Ishikawa (cell line): ENCODE results near the gene ICA1.

Source experiments
- CEBPB ChIP-seq: IDR thresholded peaks from 2 replicates; pipeline ENCODE4 v1.6.1; 2012
- CREB1 ChIP-seq: IDR thresholded peaks from 2 replicates; pipeline ENCODE4 v1.6.1; 2012; ENCODE audit warnings: low read depth
- EGR1 ChIP-seq: IDR thresholded peaks from 2 replicates; pipeline ENCODE4 v1.6.1; 2012
- EP300 ChIP-seq: IDR thresholded peaks from 2 replicates; pipeline ENCODE4 v1.6.1; 2012; ENCODE audit warnings: borderline replicate concordance
- FOXM1 ChIP-seq: IDR thresholded peaks from 2 replicates; pipeline ENCODE4 v1.6.1; 2012; ENCODE audit warnings: low read depth, borderline replicate concordance
- MAX ChIP-seq: IDR thresholded peaks from 2 replicates; pipeline ENCODE4 v1.6.1; 2012
- NFIC ChIP-seq: IDR thresholded peaks from 2 replicates; pipeline ENCODE4 v1.6.1; 2012
- RAD21 ChIP-seq: IDR thresholded peaks from 2 replicates; pipeline ENCODE4 v1.6.1; 2012; ENCODE audit warnings: low read depth
- REST ChIP-seq: IDR thresholded peaks from 2 replicates; pipeline ENCODE4 v1.6.1; 2012; ENCODE audit warnings: low read depth, mild to moderate bottlenecking
- TAF1 ChIP-seq: IDR thresholded peaks from 2 replicates; pipeline ENCODE4 v1.6.1; 2012; ENCODE audit warnings: low read depth, mild to moderate bottlenecking
- TCF12 ChIP-seq: IDR thresholded peaks from 2 replicates; pipeline ENCODE4 v1.6.1; 2012; ENCODE audit warnings: low read depth
- TEAD4 ChIP-seq: IDR thresholded peaks from 2 replicates; pipeline ENCODE4 v1.6.1; 2012
- USF1 ChIP-seq: IDR thresholded peaks from 2 replicates; pipeline ENCODE4 v1.6.1; 2012
- YY1 ChIP-seq: IDR thresholded peaks from 2 replicates; pipeline ENCODE4 v1.6.1; 2012; ENCODE audit warnings: low read depth
- ZBTB7A ChIP-seq: IDR thresholded peaks from 2 replicates; pipeline ENCODE4 v1.6.1; 2012; ENCODE audit warnings: low read depth

Gene ICA1

GRCh38 chr7:8192897-8193296 is 69.1 kb downstream of the ICA1 start:
- TF ChIP-seq ZBTB7A (no peak), CREB1 (no peak), FOXM1 (no peak), TEAD4 (no peak), TAF1 (no peak), EP300 (no peak), CEBPB (no peak), TCF12 (no peak), REST (no peak), NFIC (no peak), RAD21 (no peak), YY1 (no peak), USF1 (no peak), EGR1 (no peak), MAX (no peak)

- TF ChIP-seq MAX, result no peak
- TF ChIP-seq RAD21, result peak; percentile 67
Measured at GRCh38 chr7:8190119-8190895, 71.7 kb downstream of the ICA1 start.

GRCh38 chr7:8189625-8190024 is 72.3 kb downstream of the ICA1 start:
- TF ChIP-seq ZBTB7A (no peak), TCF12 (no peak), CREB1 (no peak), FOXM1 (no peak), NFIC (no peak), TEAD4 (no peak), YY1 (no peak), CEBPB (no peak), EGR1 (no peak), RAD21 (no peak)

- TF ChIP-seq EP300 (no peak), NFIC (no peak), EGR1 (no peak)
Measured at GRCh38 chr7:8185926-8186683, 75.9 kb downstream of the ICA1 start.

GRCh38 chr7:8184221-8184620 is 77.7 kb downstream of the ICA1 start:
- TF ChIP-seq TCF12, result no peak
- no peak for TF ChIP-seq TAF1
- no peak for TF ChIP-seq NFIC
- TF ChIP-seq CREB1, result no peak
- no peak for TF ChIP-seq REST
- TF ChIP-seq EP300, result no peak
- no peak for TF ChIP-seq USF1
- no peak for TF ChIP-seq CEBPB
- TF ChIP-seq RAD21, result no peak
- TF ChIP-seq YY1, result no peak
- no peak for TF ChIP-seq FOXM1
- no peak for TF ChIP-seq ZBTB7A
- no peak for TF ChIP-seq MAX
- TF ChIP-seq EGR1, result no peak
- no peak for TF ChIP-seq TEAD4
